Measurements from ENCODE around the gene TAP2. TPM values are rescaled to one million over a fixed set of nuclear protein-coding genes. Genes with fewer than 3 reads are reported as not detected.

TAP2 gene
- total RNA-seq, 2 experiments from 2014 or later = 96.4 to 108 TPM

DNA sequence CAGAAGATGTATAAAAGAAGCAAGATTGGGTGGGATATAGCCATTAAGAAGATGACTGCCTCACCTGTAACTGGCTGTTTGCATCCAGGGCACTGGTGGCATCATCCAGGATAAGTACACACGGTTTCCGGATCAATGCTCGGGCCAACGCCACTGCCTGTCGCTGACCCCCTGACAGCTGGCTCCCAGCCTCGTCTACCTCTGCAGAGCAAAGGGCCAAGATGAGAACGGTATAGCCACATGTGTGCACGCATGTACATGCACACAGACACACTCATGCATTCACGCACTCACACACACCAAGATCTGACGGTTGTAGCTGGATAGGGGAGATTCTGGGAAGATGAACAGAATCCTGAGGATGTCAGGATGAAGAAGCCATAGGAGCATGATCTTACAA, 8.5 kb upstream of the TAP2 start:
- no peak overlapping the region for H3K27ac ChIP-seq (ENCODE audit: low read depth, low read length, poor library complexity, severe bottlenecking)
- no peak overlapping the region for H3K4me2 ChIP-seq (ENCODE audit: low read length)
- intact Hi-C loops (cut with micrococcal nuclease; ENCODE audit: unreplicated experiment) = no loop called here
- no peaks in the 10 kb centered on the region for H3K9me3 ChIP-seq (ENCODE audit: low read length)
- H3K9me2 ChIP-seq (ENCODE audit: insufficient read depth, low read length) = no peaks in the 10 kb centered on the region
- H3K36me3 ChIP-seq (ENCODE audit: insufficient read depth, low read length) = peaks cover 77% of the 10 kb centered on the region
- POLR2A ChIA-PET = interaction anchor here (3.7 kb wide), 1 partner anchor 9 kb away, joined by 88 read pairs; the partner anchor contains the start of genes PSMB9 and TAP1
- H3K79me2 ChIP-seq (ENCODE audit: insufficient read depth, low read depth, low read length) = peaks cover 47% of the 10 kb centered on the region
- peaks cover 50% of the 10 kb centered on the region for H3K4me1 ChIP-seq (ENCODE audit: insufficient read depth, low read length, poor library complexity, severe bottlenecking)
- CTCF ChIA-PET (ENCODE audit: unreplicated experiment) = interaction anchor here (0.6 to 1.0 kb wide), 2 partner anchors 11 to 121 kb away, joined by 3 to 4 read pairs; partner anchors contain the start of gene BRD2
- no TSS peak for BruUV-seq (replicated peaks)
- DNase-seq (ENCODE audit: low spot score) = no peak
- no peaks in the 10 kb centered on the region for H4K20me1 ChIP-seq (ENCODE audit: insufficient read depth, low read length)
- H3K4me3 ChIP-seq (ENCODE audit: low read depth, low read length, poor library complexity, severe bottlenecking) = no peak overlapping the region
- no peak for TF ChIP-seq EZH2phosphoT487 (IDR thresholded peaks at IDR 0.05; ENCODE audit: borderline replicate concordance, low read depth, low read length)
- TF ChIP-seq, protein P1, sequence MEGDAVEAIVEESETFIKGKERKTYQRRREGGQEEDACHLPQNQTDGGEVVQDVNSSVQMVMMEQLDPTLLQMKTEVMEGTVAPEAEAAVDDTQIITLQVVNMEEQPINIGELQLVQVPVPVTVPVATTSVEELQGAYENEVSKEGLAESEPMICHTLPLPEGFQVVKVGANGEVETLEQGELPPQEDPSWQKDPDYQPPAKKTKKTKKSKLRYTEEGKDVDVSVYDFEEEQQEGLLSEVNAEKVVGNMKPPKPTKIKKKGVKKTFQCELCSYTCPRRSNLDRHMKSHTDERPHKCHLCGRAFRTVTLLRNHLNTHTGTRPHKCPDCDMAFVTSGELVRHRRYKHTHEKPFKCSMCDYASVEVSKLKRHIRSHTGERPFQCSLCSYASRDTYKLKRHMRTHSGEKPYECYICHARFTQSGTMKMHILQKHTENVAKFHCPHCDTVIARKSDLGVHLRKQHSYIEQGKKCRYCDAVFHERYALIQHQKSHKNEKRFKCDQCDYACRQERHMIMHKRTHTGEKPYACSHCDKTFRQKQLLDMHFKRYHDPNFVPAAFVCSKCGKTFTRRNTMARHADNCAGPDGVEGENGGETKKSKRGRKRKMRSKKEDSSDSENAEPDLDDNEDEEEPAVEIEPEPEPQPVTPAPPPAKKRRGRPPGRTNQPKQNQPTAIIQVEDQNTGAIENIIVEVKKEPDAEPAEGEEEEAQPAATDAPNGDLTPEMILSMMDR (conservative IDR thresholded peaks at IDR 0.05; ENCODE audit: low read length) = no peak
- no peak overlapping the region for H2AFZ ChIP-seq (ENCODE audit: low read length)

DNA sequence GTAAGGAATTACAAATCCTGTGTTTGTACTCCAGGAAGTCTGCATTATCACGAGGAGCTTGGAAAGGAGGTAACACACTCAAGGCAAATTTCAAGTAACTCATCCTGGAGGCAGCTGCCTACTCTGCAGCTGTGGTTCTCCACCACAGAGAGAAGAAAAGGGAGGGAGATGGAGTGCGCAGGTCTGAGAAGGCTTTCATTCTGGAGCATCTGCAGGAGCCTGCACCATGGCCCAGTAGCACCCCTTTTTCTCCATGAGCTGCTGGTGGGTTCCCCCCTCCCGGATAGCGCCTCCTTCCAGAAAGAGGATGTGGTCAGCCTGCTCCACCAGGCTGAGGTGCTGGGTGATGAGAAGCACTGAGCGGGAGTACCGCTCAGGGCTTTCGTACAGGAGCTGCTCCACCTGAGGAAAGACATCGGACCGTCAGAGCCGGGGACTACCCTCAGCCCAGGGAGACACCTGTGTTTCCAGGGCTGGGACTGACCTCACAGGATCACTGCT, 6.9 kb upstream of the TAP2 start:
- CTCF ChIA-PET (ENCODE audit: unreplicated experiment) = interaction anchor here (1.0 to 1.9 kb wide), 3 partner anchors 8 to 22 kb away, joined by 4 to 6 read pairs (median 6); partner anchors contain the start of genes PSMB9 and TAP1
- POLR2A ChIA-PET = interaction anchor here (0.6 to 3.7 kb wide), 13 partner anchors 11 to 315 kb away, joined by 3 to 88 read pairs (median 4); partner anchors contain the start of genes HLA-DPA1, HLA-DRB5, PSMB9 and TAP1
- Histone ChIP-seq H3K4me1 (ENCODE audit: insufficient read depth, low read length, poor library complexity, severe bottlenecking) (peaks cover 53% of the 10 kb centered on the region), H3K9me3 (ENCODE audit: low read length) (no peaks in the 10 kb centered on the region), H3K4me3 (ENCODE audit: low read depth, low read length, poor library complexity, severe bottlenecking) (peak overlapping the region; percentile 77), H3K27ac (ENCODE audit: low read depth, low read length, poor library complexity, severe bottlenecking) (peak overlapping the region; percentile 88), H3K9me2 (ENCODE audit: insufficient read depth, low read length) (no peaks in the 10 kb centered on the region), H3K79me2 (ENCODE audit: insufficient read depth, low read depth, low read length) (peaks cover 42% of the 10 kb centered on the region), H4K20me1 (ENCODE audit: insufficient read depth, low read length) (no peaks in the 10 kb centered on the region), H2AFZ (ENCODE audit: low read length) (no peak overlapping the region), H3K4me2 (ENCODE audit: low read length) (peak overlapping the region; percentile 90), H3K36me3 (ENCODE audit: insufficient read depth, low read length) (peaks cover 78% of the 10 kb centered on the region)
- BruUV-seq (replicated peaks) = no TSS peak
- intact Hi-C loops (cut with micrococcal nuclease; ENCODE audit: unreplicated experiment) = loop anchor here (2.0 kb wide), 2 partner anchors 29 to 99 kb away; partner anchors contain the start of gene HLA-DOB
- peak; percentile 60 for DNase-seq (ENCODE audit: low spot score)
- no peak for TF ChIP-seq EZH2phosphoT487 (IDR thresholded peaks at IDR 0.05; ENCODE audit: borderline replicate concordance, low read depth, low read length)

DNA sequence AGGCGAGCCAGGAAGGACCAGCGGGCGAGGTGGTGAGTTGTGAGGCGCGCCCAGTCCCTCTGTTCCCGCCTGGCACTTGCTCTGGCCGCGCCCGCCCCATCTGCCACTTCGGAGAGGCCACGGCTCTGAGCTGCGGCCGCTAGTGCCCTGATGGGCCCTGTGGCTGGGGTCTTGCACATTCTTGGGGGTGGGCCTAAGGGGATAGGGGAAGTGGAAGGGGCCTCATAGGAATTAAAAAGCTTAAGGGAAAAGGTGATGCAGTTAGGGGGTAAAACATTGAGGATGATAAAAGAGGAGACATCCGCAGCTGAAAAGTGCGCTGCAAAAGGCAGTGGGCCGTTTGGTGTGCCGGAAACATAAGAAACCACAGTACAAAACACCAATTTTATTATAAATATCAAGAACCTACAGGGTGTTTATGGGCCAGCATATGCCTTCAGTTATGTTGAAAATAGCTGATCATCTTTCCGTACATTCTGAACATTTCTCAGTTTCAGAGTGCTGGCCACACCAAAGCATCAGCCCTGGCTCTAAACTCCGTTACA, 6.4 kb upstream of the TAP2 start:
- DNase-seq (ENCODE audit: low spot score) = no peak
- no peak for TF ChIP-seq EZH2phosphoT487 (IDR thresholded peaks at IDR 0.05; ENCODE audit: borderline replicate concordance, low read depth, low read length)
- TF ChIP-seq, protein P1 (conservative IDR thresholded peaks at IDR 0.05; ENCODE audit: low read length) = no peak
- Histone ChIP-seq H3K4me3 (ENCODE audit: low read depth, low read length, poor library complexity, severe bottlenecking) (peak overlapping the region; percentile 77), H3K4me1 (ENCODE audit: insufficient read depth, low read length, poor library complexity, severe bottlenecking) (peaks cover 55% of the 10 kb centered on the region), H3K9me3 (ENCODE audit: low read length) (no peaks in the 10 kb centered on the region), H3K27ac (ENCODE audit: low read depth, low read length, poor library complexity, severe bottlenecking) (peak overlapping the region; percentile 88), H3K79me2 (ENCODE audit: insufficient read depth, low read depth, low read length) (peaks cover 42% of the 10 kb centered on the region), H3K36me3 (ENCODE audit: insufficient read depth, low read length) (peaks cover 78% of the 10 kb centered on the region), H3K4me2 (ENCODE audit: low read length) (peak overlapping the region; percentile 90), H2AFZ (ENCODE audit: low read length) (no peak overlapping the region), H3K9me2 (ENCODE audit: insufficient read depth, low read length) (no peaks in the 10 kb centered on the region), H4K20me1 (ENCODE audit: insufficient read depth, low read length) (no peaks in the 10 kb centered on the region)
- intact Hi-C loops (cut with micrococcal nuclease; ENCODE audit: unreplicated experiment) = loop anchor here (1.0 to 5.0 kb wide), 5 partner anchors 9 to 127 kb away; partner anchors contain the start of genes HLA-DOB and PSMB9
- ChIA-PET POLR2A (interaction anchor here (0.6 to 3.7 kb wide), 13 partner anchors 12 to 315 kb away, joined by 3 to 88 read pairs (median 4); partner anchors contain the start of genes HLA-DPA1, HLA-DRB5, PSMB9 and TAP1), CTCF (ENCODE audit: unreplicated experiment) (interaction anchor here (0.6 to 1.9 kb wide), 4 partner anchors 9 to 103 kb away, joined by 4 to 6 read pairs (median 6); partner anchors contain the start of genes PSMB9 and TAP1)
- BruUV-seq (replicated peaks) = TSS peak; percentile 88
